ENCODE measurements around the gene LGALS4. TPM values are rescaled to one million over a fixed set of nuclear protein-coding genes. Genes with fewer than 3 reads are reported as not detected.

LGALS4 gene
- total RNA-seq, 1 donor from 2014 or later: not detected

DNA sequence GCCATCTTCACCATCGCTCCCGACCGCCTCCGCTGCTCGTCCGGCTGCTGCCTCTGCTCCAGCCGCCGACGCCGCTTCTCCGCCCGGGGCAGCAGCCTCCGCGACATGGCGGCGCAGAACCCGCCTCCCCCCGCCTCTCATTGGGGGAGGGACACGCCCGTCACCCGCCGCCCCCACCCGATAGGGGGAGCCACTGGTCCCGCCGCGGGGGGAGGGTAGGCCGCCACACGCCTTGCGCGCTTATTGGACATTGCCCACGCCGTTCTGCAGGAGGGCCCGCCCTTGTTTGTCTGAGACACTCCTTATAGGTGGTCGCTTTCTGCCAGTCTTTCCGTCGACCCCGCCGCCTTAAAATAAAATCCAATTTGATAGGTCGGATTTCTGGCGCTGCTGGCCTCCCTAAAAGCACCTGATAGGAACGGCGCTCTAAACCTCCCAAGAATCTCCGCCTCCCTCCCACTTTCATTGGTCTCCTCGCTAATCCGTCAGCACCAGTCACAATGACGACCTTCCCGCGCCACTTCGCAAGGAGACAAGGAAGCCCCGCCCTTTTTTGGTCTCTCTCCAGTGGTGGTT lies 37.2 kb upstream of the LGALS4 start, which contains the start of gene HNRNPL:
Gene HNRNPL (minus strand): TSS at position 127 of the 576 bp plus-strand sequence. CDS start 20 bp downstream, at position 107.
- H3K27me3 Mint-ChIP-seq (ENCODE audit: low read depth): no peaks in the 10 kb centered on the region
- peak within 1 kb of the TSS; percentile 89 for H3K4me3 Mint-ChIP-seq (ENCODE audit: unreplicated experiment)
- TF ChIP-seq, protein P1, sequence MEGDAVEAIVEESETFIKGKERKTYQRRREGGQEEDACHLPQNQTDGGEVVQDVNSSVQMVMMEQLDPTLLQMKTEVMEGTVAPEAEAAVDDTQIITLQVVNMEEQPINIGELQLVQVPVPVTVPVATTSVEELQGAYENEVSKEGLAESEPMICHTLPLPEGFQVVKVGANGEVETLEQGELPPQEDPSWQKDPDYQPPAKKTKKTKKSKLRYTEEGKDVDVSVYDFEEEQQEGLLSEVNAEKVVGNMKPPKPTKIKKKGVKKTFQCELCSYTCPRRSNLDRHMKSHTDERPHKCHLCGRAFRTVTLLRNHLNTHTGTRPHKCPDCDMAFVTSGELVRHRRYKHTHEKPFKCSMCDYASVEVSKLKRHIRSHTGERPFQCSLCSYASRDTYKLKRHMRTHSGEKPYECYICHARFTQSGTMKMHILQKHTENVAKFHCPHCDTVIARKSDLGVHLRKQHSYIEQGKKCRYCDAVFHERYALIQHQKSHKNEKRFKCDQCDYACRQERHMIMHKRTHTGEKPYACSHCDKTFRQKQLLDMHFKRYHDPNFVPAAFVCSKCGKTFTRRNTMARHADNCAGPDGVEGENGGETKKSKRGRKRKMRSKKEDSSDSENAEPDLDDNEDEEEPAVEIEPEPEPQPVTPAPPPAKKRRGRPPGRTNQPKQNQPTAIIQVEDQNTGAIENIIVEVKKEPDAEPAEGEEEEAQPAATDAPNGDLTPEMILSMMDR (IDR thresholded peaks at IDR 0.05): peak; percentile 76
- H3K4me1 Mint-ChIP-seq (ENCODE audit: low read depth): peaks cover 44% of the 10 kb centered on the region
- H3K27ac Mint-ChIP-seq (ENCODE audit: unreplicated experiment): peak within 1 kb of the TSS; percentile 99
- H3K9me3 Mint-ChIP-seq (ENCODE audit: low read depth): no peaks in the 10 kb centered on the region
- DNase-seq (ENCODE audit: low spot score): peak; percentile 99
- H3K36me3 Mint-ChIP-seq (ENCODE audit: low read depth): peaks cover 13% of the 10 kb centered on the region

DNA sequence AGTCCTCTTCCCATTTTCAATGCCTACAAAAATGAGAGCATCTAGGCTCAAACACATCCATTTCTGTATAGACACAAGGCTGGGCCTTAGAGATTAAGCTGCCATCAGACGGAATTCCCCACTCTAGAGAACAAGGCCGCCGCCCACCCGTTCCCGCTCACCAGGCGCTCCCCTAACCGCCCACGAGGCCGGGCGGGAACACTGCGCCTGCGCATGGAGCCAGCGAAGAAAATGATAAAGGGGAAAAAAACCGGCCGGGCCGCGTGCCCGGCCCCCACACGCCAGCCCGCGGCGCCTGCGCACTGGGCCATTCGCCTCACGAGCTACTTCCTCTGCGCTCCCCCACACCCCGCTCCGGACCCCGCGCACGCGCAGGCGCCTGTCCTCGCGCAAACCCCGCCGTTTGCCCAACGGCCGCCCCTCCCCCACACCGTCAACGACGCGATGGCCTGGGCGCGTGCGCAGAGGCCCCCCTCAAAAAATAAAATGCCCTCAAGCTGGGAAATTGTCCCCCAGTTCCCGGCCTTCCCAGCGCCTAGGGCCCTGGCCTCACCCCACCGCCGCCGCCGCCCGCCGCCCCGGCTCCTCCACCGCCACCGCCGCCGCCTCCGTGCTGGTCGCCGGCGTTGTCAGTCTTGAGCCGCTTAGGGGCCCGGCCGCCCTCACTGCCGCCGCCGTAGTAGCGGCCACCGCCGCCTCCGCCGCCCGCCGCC lies 36.6 kb upstream of the LGALS4 start:
- H3K27me3 Mint-ChIP-seq (ENCODE audit: low read depth): no peaks in the 10 kb centered on the region
- peak overlapping the region; percentile 89 for H3K4me3 Mint-ChIP-seq (ENCODE audit: unreplicated experiment)
- no peaks in the 10 kb centered on the region for H3K9me3 Mint-ChIP-seq (ENCODE audit: low read depth)
- peak; percentile 98 for DNase-seq (ENCODE audit: low spot score)
- peaks cover 17% of the 10 kb centered on the region for H3K36me3 Mint-ChIP-seq (ENCODE audit: low read depth)
- H3K27ac Mint-ChIP-seq (ENCODE audit: unreplicated experiment): peak overlapping the region; percentile 99
- TF ChIP-seq, protein P1 (IDR thresholded peaks at IDR 0.05): no peak
- peaks cover 44% of the 10 kb centered on the region for H3K4me1 Mint-ChIP-seq (ENCODE audit: low read depth)

DNA sequence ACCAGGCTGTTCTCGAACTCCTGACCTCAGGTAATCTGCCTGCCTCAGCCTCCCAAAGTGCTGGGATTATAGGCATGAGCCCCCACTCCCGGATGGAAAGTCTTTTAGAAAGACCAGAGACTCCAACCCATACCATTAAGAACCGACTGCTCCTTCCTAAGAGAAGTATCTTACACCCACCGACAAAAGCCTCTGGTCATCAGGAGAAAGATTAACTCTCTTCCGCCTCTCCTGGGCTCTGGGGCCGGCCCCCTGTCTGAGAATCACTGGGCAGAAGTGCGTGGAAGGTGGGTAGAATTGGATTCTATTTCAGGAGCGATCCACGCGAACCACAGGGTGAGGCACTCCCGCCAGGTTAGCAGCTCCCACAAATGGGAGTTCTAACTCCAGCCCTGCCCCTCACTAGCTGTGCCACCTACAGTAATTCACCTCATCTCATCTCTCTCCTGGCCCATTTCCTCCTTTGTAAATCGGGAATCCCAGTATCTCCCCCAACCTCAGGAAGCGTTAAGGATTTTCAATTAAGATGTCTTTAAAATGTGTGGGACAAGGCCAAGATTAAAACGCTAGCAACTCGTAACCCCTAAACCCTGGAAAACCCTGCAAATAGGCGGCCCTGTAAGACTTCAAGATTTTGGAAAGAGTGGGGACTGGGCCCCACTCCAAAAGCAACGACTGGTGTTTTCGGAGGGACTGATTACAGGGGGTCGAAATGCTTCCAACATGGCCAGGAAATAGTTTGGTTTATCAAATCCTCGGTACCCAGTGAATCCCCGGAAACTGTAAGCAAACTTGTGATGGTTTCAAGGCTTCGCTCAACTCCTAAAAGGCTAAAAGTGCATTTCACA lies 35.8 kb upstream of the LGALS4 start:
- Mint-ChIP-seq H3K9me3 (ENCODE audit: low read depth) (no peaks in the 10 kb centered on the region), H3K36me3 (ENCODE audit: low read depth) (peaks cover 24% of the 10 kb centered on the region), H3K4me3 (ENCODE audit: unreplicated experiment) (peak overlapping the region; percentile 89), H3K4me1 (ENCODE audit: low read depth) (peaks cover 44% of the 10 kb centered on the region), H3K27me3 (ENCODE audit: low read depth) (no peaks in the 10 kb centered on the region), H3K27ac (ENCODE audit: unreplicated experiment) (peak overlapping the region; percentile 90)
- TF ChIP-seq, protein P1 (IDR thresholded peaks at IDR 0.05): no peak
- DNase-seq (ENCODE audit: low spot score): no peak

DNA sequence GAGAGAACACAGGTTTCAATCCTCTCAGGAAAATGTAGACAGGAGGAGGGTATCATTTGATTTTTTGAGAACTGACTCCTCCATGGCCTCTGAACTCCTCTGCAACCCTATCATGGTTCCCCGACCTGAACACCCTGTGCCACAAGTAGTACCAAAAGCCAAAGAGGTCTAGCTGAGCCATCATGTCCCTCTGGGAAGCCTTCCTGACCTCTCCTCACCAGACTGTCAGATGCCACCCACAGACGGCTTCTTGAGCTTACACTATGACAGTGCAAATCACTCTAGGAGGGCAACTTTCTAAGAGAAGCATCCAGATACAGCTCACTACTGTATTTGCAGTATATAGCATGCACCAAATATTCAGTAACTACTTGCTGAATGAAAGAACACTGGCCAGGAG lies 33.4 kb upstream of the LGALS4 start:
- H3K36me3 Mint-ChIP-seq (ENCODE audit: low read depth): peaks cover 43% of the 10 kb centered on the region
- no peak overlapping the region for H3K4me3 Mint-ChIP-seq (ENCODE audit: unreplicated experiment)
- TF ChIP-seq, protein P1 (IDR thresholded peaks at IDR 0.05): no peak
- no peaks in the 10 kb centered on the region for H3K9me3 Mint-ChIP-seq (ENCODE audit: low read depth)
- H3K27ac Mint-ChIP-seq (ENCODE audit: unreplicated experiment): no peak overlapping the region
- no peak for DNase-seq (ENCODE audit: low spot score)
- peaks cover 32% of the 10 kb centered on the region for H3K4me1 Mint-ChIP-seq (ENCODE audit: low read depth)
- H3K27me3 Mint-ChIP-seq (ENCODE audit: low read depth): no peaks in the 10 kb centered on the region
